ENCODE measurements around the gene C17orf107. TPM values are rescaled to one million over a fixed set of nuclear protein-coding genes. Genes with fewer than 3 reads are reported as not detected.

The C17orf107 gene
- total RNA-seq, result 1 to 10 TPM in 2 of 4 donors, under 1 TPM in 2; 0.38 to 2.2 (median 0.87) TPM

DNA sequence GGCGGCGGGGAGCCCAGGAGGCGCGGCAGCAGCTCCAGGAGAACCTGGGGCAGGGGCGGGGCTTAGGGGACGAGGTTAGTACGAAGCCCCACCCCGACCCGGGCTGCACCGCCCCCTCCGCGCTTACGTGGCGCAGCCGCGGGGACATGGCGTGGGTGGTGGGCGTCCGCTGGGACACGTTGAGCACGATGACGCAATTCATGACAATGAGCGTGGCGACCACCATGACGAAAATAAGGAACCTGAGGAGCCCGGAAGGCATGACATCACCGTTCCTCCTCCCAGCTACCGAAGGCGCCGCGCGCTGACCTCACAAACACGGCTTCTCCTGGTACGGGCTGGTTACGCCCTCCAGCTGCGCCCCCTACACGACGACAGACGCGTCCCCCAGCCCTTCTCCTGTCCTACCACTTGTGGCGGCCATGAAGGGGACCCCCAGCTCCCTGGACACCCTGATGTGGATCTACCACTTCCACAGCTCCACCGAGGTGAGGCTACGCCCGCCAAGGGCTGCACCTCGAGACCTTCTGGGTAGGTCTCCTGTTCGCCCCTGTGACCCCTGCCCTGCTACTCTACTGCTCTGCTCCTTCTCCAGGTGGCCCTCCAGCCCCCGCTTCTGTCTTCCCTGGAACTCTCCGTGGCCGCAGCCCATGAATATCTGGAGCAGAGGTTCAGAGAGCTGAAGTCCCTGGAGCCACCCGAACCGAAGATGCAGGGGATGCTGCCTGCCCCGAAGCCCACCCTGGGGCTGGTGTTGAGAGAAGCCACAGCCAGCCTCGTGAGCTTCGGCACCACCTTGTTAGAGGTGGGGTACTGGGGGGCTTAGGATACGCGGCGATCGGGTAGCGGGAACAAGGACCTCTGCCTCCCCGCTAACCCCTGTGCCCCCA, at the start of gene C17orf107:
Gene C17orf107 (plus strand): TSS at position 196 of the 890 bp plus-strand sequence. CDS start 227 bp downstream, at position 423.
- TF ChIP-seq CTCF (IDR thresholded peaks at IDR 0.05; ENCODE audit: low read depth), result no peak

GRCh38 chr17:4850246-4850645, 49.1 kb upstream of the C17orf107 start:
- no peak for TF ChIP-seq CTCF (IDR thresholded peaks at IDR 0.05; ENCODE audit: low read depth)

DNA sequence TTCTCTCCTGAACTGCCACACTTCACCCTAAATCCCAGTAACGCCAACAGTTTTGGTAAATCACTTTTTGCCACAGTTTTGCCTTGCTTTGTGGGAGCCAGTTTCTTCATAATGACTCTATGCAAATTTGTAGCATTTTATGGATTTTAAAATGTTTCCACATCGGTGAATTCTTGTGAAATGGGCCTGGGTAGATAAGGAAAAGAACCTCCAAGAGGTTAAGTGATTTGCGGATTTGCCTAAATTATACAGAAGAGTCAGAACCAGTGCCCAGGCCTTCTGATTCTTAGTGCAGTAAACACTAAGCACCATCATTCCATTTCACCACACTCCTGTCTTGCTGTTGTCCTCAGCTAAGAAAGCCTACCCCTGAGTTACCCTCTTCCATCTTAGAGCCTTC, 48.3 kb upstream of the C17orf107 start:
- TF ChIP-seq CTCF (IDR thresholded peaks at IDR 0.05; ENCODE audit: low read depth), result no peak

- TF ChIP-seq CTCF (IDR thresholded peaks at IDR 0.05; ENCODE audit: low read depth), result no peak
These were observed 46.6 kb upstream of the C17orf107 start for GRCh38 chr17:4852567-4853207.

DNA sequence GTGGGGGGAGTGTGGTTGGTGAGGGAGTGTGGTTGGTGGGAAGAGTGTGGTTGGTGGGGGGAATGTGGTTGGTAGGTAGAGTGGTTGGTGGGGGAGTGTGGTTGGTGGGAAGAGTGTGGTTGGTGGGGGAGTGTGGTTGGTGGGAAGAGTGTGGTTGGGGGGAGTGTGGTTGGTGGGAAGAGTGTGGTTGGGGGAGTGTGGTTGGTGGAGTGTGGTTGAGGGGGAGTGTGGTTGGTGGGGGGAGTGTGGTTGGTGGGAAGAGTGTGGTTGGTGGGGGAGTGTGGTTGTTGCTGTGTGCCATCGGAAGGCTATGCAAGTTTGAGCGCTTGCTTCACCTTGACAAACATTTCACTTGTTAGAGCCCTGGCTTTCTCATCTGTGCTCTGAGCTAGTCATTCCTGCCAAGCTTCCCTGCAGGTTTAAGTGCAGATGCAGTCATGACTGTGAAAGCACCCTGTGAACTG, 46.1 kb upstream of the C17orf107 start:
- TF ChIP-seq CTCF (IDR thresholded peaks at IDR 0.05; ENCODE audit: low read depth), result no peak

GRCh38 chr17:4854111-4854681, 45.1 kb upstream of the C17orf107 start:
- no peak for TF ChIP-seq CTCF (IDR thresholded peaks at IDR 0.05; ENCODE audit: low read depth)

Data from subcutaneous adipose tissue (tissue), 4 donors.